NCI-H1092 (cell line): ENCODE results near the gene DGKE.

Experiments used
- DNase-seq: peaks from one replicate; lab custom pipeline; 2025; lab: John Stamatoyannopoulos, UW

DGKE gene

DNA sequence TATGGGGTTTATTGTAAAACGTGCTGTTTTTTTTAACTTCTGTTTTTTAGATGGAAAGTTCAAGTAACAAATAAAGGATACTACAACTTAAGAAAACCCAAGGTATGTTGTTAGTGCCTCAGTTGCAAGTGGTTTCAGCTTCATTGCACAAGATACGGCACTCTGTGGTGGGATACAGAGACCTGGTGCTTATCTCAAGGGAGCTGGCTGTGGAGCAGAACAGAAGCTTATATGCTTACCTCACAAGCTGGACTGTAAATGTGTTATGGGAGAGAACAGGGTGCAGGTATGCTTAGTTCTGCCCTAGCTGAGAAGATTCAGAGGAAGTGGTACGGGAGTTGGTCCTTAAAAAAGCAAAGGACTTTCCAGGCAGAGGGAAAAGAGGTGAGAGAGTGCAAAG lies 15.2 kb downstream of the DGKE start:
- DNase-seq: no peak

DNA sequence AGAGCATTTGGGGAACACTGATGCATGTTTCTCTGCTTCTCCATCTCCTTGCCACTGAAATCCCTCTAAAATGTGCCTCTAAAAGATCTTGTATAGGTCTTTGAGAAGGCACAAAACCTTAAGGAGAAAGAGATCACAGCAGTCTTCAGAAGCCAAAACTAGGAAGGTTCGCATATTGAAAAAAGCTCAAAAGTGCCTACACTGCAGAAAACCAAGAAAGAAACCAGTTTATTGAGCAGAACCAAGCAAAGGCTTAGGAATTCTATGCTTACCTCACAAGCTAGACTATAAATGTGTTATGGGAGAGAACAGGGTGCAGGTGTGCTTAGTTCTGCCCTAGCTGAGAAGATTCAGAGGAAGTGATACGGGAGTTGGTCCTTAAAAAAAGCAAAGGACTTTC lies 16.6 kb downstream of the DGKE start:
- no peak for DNase-seq

GRCh38 chr17:56851008-56851407 lies 17.1 kb downstream of the DGKE start:
- DNase-seq: no peak

DNA sequence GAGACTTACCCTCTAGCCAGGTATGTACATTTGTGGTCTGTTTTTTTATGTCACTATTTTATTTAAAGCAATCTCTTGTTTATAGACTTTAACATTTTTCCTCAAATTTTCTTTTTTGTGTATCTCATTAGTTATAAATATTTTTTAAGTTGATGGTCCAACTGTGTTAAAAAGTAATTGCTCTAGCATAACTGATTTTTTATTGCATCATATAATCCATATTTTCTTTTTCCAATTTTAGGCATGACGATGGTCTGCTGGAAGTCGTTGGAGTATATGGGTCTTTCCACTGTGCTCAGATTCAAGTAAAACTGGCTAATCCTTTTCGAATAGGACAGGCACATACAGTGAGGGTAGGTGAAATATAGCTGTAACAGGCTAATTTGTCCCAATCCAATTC lies 27.9 kb downstream of the DGKE start:
- no peak for DNase-seq

GRCh38 chr17:56863974-56864373 lies 30.0 kb downstream of the DGKE start:
- DNase-seq: no peak

DNA sequence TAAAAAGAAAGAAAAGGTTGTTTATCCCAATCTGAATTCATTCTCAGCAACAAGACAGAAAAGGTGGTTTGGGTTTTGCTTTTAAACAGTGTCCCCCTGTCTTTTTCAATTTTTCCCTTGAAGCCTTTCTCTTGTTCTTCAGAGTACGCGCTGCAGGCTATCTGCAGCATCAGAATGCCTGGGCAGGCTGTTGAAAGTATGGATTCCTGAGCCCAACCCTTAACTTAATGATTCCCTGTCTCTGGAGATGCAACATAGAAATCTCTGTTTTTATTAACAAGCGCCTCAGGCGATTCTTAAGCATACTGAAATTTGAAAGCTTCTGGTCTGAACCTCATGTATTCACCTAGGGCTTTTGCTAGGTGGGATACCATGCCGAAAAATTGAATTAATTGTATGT lies 32.1 kb downstream of the DGKE start:
- DNase-seq: no peak

DNA sequence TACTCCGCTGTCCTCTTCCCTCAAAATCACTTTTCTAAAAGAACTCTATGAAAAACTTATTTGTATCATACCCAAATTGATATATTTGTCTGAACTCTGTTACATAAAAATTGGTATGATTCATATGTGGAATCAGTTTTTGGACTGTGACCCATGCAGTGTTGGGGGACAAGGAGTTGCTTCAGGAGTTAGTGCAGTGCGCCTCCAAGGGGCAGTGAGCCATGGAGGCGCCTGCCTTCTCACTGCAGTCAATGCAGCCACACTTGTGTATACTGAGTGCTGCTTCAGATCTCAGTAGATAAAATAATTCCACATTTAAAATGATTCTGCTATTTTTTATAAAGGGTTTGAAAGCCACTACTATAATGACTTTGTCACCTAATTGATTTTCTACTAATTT lies 32.5 kb downstream of the DGKE start:
- DNase-seq: no peak

- peak; percentile 36 for DNase-seq
Observed at GRCh38 chr17:56867948-56868376, 34.0 kb downstream of the DGKE start.

DNA sequence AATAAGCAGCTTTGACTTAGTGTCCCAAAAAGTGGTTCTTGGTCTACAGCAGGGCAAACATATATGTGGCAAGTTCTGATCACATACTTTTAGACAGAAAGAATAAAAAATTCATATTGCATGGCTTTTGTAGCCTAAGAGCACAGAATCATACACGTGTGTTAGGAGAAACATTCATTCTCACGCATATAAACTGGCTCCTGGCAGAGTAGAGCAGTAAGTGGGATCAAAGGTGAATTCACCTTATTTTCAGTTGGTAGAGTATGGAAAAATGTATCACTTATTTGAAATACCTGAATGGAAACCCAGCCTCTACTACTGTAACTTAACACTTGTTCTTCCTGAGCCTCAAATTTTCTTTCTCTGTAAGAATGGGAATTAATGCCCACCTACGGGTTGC lies 34.8 kb downstream of the DGKE start:
- DNase-seq: no peak

- no peak for DNase-seq
Observed at GRCh38 chr17:56870081-56870651, 36.2 kb downstream of the DGKE start.

- DNase-seq: no peak
Observed at GRCh38 chr17:56876766-56877179, 42.8 kb downstream of the DGKE start.

DNA sequence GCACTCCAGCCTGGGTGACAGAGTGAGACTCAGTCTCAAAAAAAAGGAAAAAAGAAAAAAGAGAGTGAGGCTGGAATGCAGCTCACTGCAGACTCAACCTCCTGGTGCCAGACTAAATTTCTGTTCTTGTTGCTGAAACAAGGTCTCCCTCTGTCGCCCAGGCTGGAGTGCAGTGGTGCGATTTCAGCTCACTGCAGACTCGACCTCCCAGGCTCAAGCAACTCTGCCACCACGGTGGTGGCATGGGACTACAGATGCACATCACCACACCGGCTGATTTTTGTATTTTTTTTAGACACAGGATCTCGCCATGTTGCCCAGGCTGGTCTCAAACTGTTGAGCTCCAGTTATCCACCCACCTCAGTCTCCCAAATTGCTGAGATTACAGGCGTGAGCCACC lies 45.3 kb downstream of the DGKE start:
- DNase-seq: no peak

DNA sequence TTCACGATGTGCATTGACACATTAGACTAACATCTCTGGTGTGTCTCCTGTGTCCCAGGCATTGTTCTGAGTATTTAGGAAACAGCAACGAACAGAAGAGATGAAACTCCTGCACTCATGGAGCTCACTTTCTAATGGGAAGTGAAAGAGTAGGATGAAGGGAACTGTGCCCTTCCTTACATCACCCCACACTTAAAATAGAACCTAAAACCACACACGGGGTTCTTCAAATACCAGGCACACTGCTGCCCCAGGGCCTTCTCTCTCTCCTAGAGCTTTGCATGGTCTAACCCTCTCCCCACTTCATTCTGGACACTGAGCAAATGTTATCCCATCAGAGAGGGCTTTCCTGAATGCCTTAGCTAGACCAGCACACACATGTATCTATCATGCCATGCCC lies 46.2 kb downstream of the DGKE start:
- no peak for DNase-seq

- DNase-seq: no peak
Observed at GRCh38 chr17:56880571-56880970, 46.6 kb downstream of the DGKE start.

DNA sequence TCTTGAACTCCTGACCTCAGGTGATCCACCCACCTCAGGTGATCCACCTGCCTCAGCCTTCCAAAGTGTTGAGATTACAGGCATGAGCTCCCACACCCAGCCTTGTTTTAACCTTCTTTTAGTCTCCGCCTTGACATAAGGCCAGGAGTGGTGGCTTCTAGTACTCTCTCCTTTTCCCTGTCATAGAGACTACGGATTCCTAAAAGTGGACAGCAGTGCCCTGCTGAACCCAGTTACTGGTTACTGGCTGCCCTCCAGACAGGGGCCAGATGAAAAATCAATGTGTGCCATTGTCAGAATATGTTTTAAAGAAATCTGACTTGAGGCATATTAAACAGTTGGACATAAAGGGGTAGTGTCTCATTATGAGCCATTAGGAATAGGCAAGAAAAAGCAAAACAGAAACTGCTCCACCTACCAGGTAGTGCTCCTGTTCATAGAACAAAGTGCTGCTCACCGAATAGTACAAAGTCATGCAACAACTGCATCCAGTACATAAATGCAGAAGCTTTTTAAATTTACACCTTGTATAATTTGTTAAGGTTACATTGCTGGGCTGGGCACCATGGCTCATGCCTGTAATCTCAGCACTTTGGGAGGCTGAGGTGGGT lies 47.8 kb downstream of the DGKE start:
- no peak for DNase-seq

- no peak for DNase-seq
Observed at GRCh38 chr17:56883616-56884015, 49.7 kb downstream of the DGKE start.

- DNase-seq: no peak
Observed at GRCh38 chr17:56884483-56885311, 50.7 kb downstream of the DGKE start.

DNA sequence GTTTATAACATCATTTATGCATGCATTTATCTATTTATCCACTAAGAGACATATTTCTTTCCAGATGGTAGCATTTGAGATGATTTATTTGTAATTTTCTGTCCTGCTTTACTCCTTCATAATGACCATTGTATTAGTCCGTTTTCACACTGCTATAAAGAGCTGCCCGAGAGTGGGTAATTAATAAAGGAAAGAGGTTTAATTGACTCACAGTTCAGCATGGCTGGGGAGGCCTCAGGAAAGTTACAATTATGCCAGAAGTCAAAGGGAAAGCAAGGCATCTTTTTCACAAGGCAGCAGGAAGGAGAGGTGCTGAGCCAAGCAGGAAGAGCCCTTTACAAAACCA lies 51.3 kb downstream of the DGKE start:
- no peak for DNase-seq

- no peak for DNase-seq
Observed at GRCh38 chr17:56886288-56886731, 52.4 kb downstream of the DGKE start.

DNA sequence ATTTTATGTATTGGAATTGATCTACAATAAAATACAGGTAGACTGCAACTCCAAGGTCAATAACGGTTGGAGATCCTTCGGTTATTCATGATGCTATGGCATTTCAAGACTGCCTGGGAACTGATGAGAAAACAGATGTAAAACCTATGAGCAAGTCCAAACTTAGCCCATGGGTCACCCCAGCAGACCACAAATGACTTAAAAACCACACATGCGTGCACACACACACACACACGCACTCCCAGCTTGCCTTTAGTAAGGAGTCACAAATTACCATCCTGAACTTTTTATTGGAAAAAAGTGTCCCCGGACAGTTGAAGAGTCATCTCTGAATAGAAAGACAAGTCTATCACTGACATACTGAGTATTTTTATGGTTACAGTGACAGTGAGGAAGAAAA lies 53.2 kb downstream of the DGKE start:
- no peak for DNase-seq

DNA sequence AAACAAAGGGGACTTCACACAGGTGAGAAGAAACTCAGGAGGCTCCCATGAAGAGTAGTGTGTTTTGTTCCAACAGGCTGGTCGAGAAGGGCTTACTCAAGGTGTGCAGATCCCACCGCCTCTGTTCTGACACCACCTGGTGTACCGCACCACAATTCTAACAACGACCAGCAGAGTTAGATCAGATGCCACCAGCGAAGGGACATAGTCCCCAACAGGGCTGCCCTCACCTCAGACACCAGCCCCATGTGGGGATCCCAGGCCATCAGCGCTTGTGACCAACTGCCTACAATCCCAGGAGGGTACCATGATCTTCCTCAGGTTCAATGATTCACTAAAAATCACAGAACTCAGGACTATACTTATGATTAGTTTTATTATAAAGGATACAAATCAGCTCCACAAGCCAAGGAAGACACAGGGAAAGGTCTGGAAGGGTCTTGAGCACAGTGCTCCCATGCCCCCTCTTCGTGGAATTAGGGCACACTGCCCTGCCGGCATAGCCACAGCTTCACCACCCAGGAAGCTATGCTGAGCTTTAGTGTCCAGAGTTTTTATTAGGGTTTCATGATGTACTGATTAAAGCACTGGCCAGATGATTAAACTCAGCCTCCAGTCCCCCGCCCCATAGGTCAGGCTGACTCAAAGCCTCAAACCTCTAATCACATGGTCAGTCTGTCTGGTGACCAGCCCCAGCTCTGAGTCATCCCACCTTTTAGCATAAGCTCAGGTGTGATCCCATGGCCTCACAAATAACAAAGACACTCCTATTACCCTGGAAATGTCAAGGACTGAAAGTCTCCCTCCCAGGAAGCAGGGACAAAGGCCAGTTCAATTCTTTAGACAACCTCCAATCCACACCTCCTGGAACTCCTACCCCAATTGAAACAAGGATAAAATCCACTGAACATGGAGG lies 53.9 kb downstream of the DGKE start:
- no peak for DNase-seq

DNA sequence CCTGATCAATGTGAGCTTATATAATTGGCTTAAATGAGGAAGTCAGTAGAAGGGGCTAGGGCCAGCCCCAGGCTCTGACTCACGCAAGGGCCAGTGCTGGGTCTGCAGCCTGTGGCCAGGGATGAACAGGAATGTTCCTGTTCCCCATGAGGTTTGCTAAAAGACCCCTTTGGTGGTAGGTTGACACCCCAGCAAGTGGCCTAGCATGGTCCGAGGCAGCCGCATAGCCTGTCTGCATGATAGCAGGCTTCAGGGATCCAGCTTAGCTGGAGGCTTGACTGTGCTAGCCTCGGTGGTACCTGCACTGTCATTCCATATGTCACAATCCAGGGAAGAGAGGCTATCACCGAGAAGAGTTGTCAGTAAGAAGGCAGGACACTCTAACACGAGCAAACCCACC lies 56.4 kb downstream of the DGKE start:
- no peak for DNase-seq
